PC-3 (cell line): ENCODE results near the gene PHC2. TPM values are rescaled to one million over a fixed set of nuclear protein-coding genes. Genes with fewer than 3 reads are reported as not detected.

Experiments
- ATAC-seq: fragments of 200-7000 bp; cut with Tn5 transposase; 2 replicates; pipeline ENCODE4 v1.9.1; 2020; ENCODE audit warnings: mild to moderate bottlenecking, moderate library complexity
- BruUV-seq: library from RNA; stranded (reverse); fragments of 400-500 nt; replicated peaks from 2 replicates; lab custom pipeline; 2021; lab: Mats Ljungman, UMichigan
- CTCF ChIA-PET: fragments of 300-600 bp; sonication (Branson Sonifier 250); formaldehyde crosslinking; loops from one replicate; lab custom pipeline; 2022; ENCODE audit warnings: antibody characterized with exemption; lab: Charles Lee
- POLR2A ChIA-PET: fragments of 300-600 bp; sonication (Branson Sonifier 250); formaldehyde crosslinking; loops from one replicate; lab custom pipeline; 2022; ENCODE audit warnings: antibody characterized with exemption; ENCODE audit not compliant: unreplicated experiment; lab: Charles Lee
- DNase-seq: peaks from one replicate; pipeline ENCODE4 v3.0.0-alpha.2; 2015
- H2AFZ ChIP-seq: fragments of 300-600 bp; sonication (generic); 2 replicates; pipeline ENCODE4 v1.6.0; 2016; ENCODE audit warnings: antibody characterized with exemption, low read length
- H3F3A ChIP-seq: fragments of 300-600 bp; sonication (generic); one replicate; pipeline ENCODE4 v1.6.0; 2017; ENCODE audit warnings: antibody characterized with exemption, low read length, control low read depth, mild to moderate bottlenecking; ENCODE audit not compliant: unreplicated experiment
- H3K27ac ChIP-seq: fragments of 300-600 bp; sonication (generic); 2 replicates; pipeline ENCODE4 v1.5.1; 2016; ENCODE audit warnings: mild to moderate bottlenecking, low read length
- H3K27me3 ChIP-seq: fragments of 300-600 bp; sonication (generic); 2 replicates; pipeline ENCODE4 v1.6.1; 2016; ENCODE audit warnings: low read length, mixed read lengths
- H3K36me3 ChIP-seq: fragments of 300-600 bp; sonication (generic); 2 replicates; pipeline ENCODE4 v1.6.1; 2016; ENCODE audit warnings: low read depth, mixed run types, low read length, mixed read lengths
- H3K4me1 ChIP-seq: fragments of 300-600 bp; sonication (generic); 2 replicates; pipeline ENCODE4 v1.5.1; 2016; ENCODE audit warnings: low read length; ENCODE audit not compliant: insufficient read depth
- H3K4me2 ChIP-seq: fragments of 300-600 bp; sonication (generic); 2 replicates; pipeline ENCODE4 v1.6.0; 2016; ENCODE audit warnings: low read length
- H3K4me3 ChIP-seq: fragments of 300-600 bp; sonication (generic); 2 replicates; pipeline ENCODE4 v1.5.1; 2016; ENCODE audit warnings: mild to moderate bottlenecking, low read length, mixed read lengths
- H3K79me2 ChIP-seq: fragments of 300-600 bp; sonication (generic); 2 replicates; pipeline ENCODE4 v1.6.1; 2017; ENCODE audit warnings: low read length, mixed read lengths
- H3K9ac ChIP-seq: fragments of 300-600 bp; sonication (generic); 2 replicates; pipeline ENCODE4 v1.6.0; 2016; ENCODE audit warnings: mild to moderate bottlenecking, low read length
- H3K9me2 ChIP-seq: fragments of 300-600 bp; sonication (generic); replicated peaks from 2 replicates; pipeline ENCODE4 v1.6.1; 2016; ENCODE audit warnings: mixed run types, low read length, mixed read lengths
- H3K9me3 ChIP-seq: fragments of 300-600 bp; sonication (generic); 2 replicates; pipeline ENCODE4 v1.6.1; 2016; ENCODE audit warnings: low read length, mixed read lengths
- H4K20me1 ChIP-seq: fragments of 300-600 bp; sonication (generic); 2 replicates; pipeline ENCODE4 v1.6.1; 2016; ENCODE audit warnings: low read length, mixed read lengths
- CTCF ChIP-seq: fragments of 300-600 bp; sonication (generic); conservative IDR thresholded peaks from 2 replicates; pipeline ENCODE4 v1.5.1; 2017; ENCODE audit warnings: antibody characterized with exemption, low read depth, mild to moderate bottlenecking, low read length
- EZH2 ChIP-seq: fragments of 300-600 bp; sonication (generic); IDR thresholded peaks from one replicate; pipeline ENCODE4 v1.6.1; 2017; ENCODE audit warnings: antibody characterized with exemption, mild to moderate bottlenecking, low read length; ENCODE audit not compliant: unreplicated experiment
- EZH2phosphoT487 ChIP-seq: fragments of 300-600 bp; sonication (generic); IDR thresholded peaks from 2 replicates; pipeline ENCODE4 v1.6.1; 2018; ENCODE audit warnings: mild to moderate bottlenecking, antibody characterized with exemption, low read length, borderline replicate concordance
- intact Hi-C: fragments of 100-400 bp; cut with micrococcal nuclease; formaldehyde crosslinking; loops from 2 replicates; pipeline ENCODE4 v1.9.0; 2023
- total RNA-seq: library from RNA; depleted of rRNA; stranded (reverse); fragments of >200 nt; gene quantifications from 2 replicates; pipeline ENCODE4 v1.2.3, GENCODE V29; 2014

The PHC2 gene
- total RNA-seq, 1 experiment from 2014 or later: 134 TPM

GRCh38 chr1:33377756-33378155 lies 53.1 kb downstream of the PHC2 start:
- intact Hi-C loops: no loop called here
- POLR2A ChIA-PET: no interaction called here
- no peak for DNase-seq
- Histone ChIP-seq H3K9me3 (no peaks in the 10 kb centered on the region), H3K79me2 (no peaks in the 10 kb centered on the region), H3K27ac (no peak overlapping the region), H3K9me2 (no peaks in the 10 kb centered on the region), H4K20me1 (no peaks in the 10 kb centered on the region), H3K9ac (no peak overlapping the region), H3F3A (no peaks in the 10 kb centered on the region), H3K27me3 (no peaks in the 10 kb centered on the region), H3K4me2 (no peak overlapping the region), H3K4me1 (no peaks in the 10 kb centered on the region), H3K36me3 (peaks cover 10% of the 10 kb centered on the region), H3K4me3 (no peak overlapping the region), H2AFZ (no peak overlapping the region)
- CTCF ChIA-PET: no interaction called here
- ATAC-seq: no peak
- BruUV-seq: no TSS peak
- TF ChIP-seq CTCF: no peak
- no peak for TF ChIP-seq EZH2
- no peak for TF ChIP-seq EZH2phosphoT487

- ATAC-seq (no peak), DNase-seq (no peak)
- BruUV-seq: no TSS peak
- ChIA-PET POLR2A (no interaction called here), CTCF (no interaction called here)
- H4K20me1 ChIP-seq: no peaks in the 10 kb centered on the region
- no peak overlapping the region for H3K4me2 ChIP-seq
- H3K27me3 ChIP-seq: no peaks in the 10 kb centered on the region
- no peak overlapping the region for H3K4me3 ChIP-seq
- intact Hi-C loops: no loop called here
- no peak overlapping the region for H3K27ac ChIP-seq
- no peaks in the 10 kb centered on the region for H3F3A ChIP-seq
- H3K9ac ChIP-seq: no peak overlapping the region
- no peaks in the 10 kb centered on the region for H3K79me2 ChIP-seq
- H3K9me2 ChIP-seq: no peaks in the 10 kb centered on the region
- H3K36me3 ChIP-seq: peaks cover 10% of the 10 kb centered on the region
- no peaks in the 10 kb centered on the region for H3K4me1 ChIP-seq
- no peak overlapping the region for H2AFZ ChIP-seq
- H3K9me3 ChIP-seq: no peaks in the 10 kb centered on the region
- no peak for TF ChIP-seq EZH2
Measured at GRCh38 chr1:33377013-33377412, 53.9 kb downstream of the PHC2 start.

GRCh38 chr1:33375316-33375715 lies 55.6 kb downstream of the PHC2 start:
- H3F3A ChIP-seq: no peaks in the 10 kb centered on the region
- no peaks in the 10 kb centered on the region for H3K9me2 ChIP-seq
- no peak overlapping the region for H2AFZ ChIP-seq
- TF ChIP-seq EZH2: no peak
- no peak for TF ChIP-seq CTCF
- TF ChIP-seq EZH2phosphoT487: no peak
- no peaks in the 10 kb centered on the region for H3K4me1 ChIP-seq
- intact Hi-C loops: no loop called here
- H3K9ac ChIP-seq: no peak overlapping the region
- H3K79me2 ChIP-seq: no peaks in the 10 kb centered on the region
- H3K36me3 ChIP-seq: peaks cover 25% of the 10 kb centered on the region
- no peaks in the 10 kb centered on the region for H3K9me3 ChIP-seq
- ChIA-PET CTCF (interaction anchor here (0.6 kb wide), 1 partner anchor 84 kb away, joined by 3 read pairs; no protein-coding TSS in a partner anchor), POLR2A (no interaction called here)
- no peaks in the 10 kb centered on the region for H4K20me1 ChIP-seq
- ATAC-seq (no peak), DNase-seq (no peak)
- no peak overlapping the region for H3K4me2 ChIP-seq
- no peaks in the 10 kb centered on the region for H3K27me3 ChIP-seq
- H3K27ac ChIP-seq: no peak overlapping the region
- no TSS peak for BruUV-seq
- H3K4me3 ChIP-seq: no peak overlapping the region
